CD4-positive, alpha-beta T cell treated with Interleukin-17A for 1 hour (primary cell): Measurements from ENCODE around the gene YWHAE.
"Not testable (repeated sequence)": the region's sequence is repeated elsewhere in the genome, so short reads cannot be mapped to it uniquely, and the experiment has no call there.

Experiments
- DNase-seq: peaks from one replicate; pipeline ENCODE4 v3.0.0-alpha.2; 2020

Gene YWHAE

GRCh38 chr17:1399679-1400512, at the start of gene YWHAE:
TSS of gene YWHAE (minus strand) at chr17:1400222. CDS start at chr17:1400110, 112 bp downstream.
- DNase-seq: peak; percentile 94

DNA sequence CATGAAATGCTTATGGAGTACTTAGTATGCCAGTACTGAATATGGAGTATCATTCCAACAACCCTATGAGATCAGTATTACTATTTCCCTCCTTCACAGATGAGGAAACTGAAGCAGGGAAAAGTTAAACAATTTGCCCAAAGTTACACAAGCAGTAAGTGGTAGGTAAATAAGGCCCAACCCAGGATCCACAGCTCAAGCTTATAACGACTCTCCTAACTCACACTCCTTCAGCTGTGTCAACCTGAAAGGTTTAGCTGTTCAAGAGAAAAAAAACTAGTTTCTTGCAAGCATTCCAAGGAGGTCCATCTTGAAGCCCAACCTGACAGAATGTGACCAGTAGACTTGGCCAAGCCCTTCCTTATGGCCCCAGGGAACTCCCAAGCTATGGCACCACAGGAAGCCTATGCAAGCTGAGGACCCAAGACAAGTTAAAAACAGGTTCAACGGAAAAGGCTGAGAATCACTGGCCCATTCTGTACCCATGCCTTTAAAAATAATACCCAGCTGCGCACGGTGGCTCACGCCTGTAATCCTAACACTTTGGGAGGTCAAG, 49.5 kb upstream of the YWHAE start:
- no peak for DNase-seq

DNA sequence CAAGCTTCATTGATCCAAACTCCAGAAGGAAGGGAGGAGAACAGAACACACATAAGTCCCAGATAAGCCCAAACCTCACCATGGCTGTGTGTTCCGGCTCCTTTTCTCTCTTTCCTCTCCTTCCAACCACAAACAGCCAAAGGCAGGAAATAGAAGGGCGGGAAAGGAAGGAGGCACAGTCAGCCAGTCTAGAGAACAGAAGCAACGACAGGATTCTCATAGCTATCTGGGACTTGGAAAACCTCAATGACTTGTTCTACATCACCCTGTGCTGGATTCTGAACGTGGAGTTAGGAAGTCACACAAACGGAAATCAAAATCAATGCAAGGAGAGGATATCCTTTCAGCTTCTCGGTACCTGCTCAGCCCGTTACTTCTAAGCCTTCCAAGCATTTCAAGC, 47.0 kb upstream of the YWHAE start:
- DNase-seq: no peak

DNA sequence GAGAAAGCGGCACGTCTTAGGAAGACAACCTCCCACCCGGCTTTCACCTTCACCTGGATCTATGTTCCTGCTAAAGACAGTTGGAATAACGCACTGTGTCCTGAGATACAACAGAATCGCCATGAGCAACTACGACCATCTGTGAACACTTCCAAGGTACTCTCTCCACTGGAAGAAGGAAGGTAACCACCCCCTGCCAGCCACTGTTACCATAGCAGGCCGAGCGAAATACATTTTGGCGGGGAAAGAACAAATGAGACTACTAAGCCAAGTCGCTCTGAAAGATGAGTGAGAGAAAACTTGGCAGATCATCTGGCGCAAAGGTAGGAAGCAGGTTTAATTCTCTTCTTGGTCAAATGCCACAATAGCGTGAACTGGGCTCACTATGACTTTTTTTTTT, 46.2 kb upstream of the YWHAE start:
- DNase-seq: no peak

- DNase-seq: not testable (repeated sequence)
These were observed 45.7 kb upstream of the YWHAE start for GRCh38 chr17:1445695-1446094.

DNA sequence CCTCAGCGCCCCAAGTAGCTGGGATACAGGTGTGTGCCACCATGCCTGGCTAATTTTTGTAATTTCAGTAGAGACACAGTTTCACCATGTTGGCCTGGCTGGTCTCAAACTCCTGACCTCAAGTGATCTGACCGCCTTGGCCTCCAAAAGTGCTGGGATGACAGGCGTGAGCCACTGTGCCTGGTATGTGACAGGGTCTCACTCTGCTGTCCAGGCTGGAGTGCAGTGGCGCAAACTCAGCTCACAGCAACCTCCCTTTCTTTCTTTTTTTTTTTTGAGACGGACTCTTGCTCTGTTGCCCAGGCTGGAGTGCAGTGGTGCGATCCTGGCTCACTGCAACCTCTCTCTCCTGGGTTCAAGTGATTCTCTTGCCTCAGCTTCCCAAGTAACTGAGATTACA, 42.7 kb upstream of the YWHAE start:
- DNase-seq: not testable (repeated sequence)

DNA sequence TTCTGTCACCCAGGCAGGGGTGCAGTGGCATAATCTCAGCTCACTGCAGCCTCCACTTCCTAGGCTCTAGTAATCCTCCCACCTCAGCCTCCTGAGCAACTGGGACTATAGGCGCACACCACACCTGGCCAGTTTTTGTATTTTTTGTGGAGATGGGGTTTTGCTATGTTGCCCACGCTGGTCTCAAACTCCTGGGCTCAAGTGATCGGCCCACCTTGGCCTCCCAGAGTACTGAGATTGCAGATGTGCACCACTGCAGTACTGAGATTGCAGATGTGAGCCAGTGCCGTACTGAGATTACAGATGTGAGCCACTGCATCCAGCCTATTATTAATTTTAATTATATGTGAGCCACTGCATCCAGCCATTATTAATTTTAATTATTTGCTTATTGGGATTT, 42.2 kb upstream of the YWHAE start:
- DNase-seq: no peak

GRCh38 chr17:1440921-1441320, 40.9 kb upstream of the YWHAE start:
- no peak for DNase-seq

GRCh38 chr17:1438593-1439083, 38.6 kb upstream of the YWHAE start:
- DNase-seq: no peak

DNA sequence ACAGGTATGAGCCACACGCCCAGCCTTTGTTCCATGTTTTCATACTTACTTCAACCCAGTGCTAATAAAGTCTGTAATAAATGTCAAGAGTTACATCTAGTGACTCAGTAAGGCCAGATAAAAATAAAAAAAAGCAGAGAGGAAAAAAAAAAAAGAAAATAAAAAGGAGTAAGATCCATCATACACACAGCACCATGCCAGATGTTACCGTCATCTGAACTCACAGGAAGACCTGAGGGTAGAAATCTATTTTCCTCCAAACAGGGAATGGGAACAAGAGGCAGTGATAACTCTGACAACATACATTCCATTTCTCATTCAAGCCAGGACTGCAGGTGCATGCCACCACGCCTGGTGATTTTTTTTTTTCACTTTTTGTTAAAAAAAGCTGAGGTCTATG, 35.3 kb upstream of the YWHAE start:
- DNase-seq: no peak

GRCh38 chr17:1434150-1434549, 34.1 kb upstream of the YWHAE start:
- no peak for DNase-seq

DNA sequence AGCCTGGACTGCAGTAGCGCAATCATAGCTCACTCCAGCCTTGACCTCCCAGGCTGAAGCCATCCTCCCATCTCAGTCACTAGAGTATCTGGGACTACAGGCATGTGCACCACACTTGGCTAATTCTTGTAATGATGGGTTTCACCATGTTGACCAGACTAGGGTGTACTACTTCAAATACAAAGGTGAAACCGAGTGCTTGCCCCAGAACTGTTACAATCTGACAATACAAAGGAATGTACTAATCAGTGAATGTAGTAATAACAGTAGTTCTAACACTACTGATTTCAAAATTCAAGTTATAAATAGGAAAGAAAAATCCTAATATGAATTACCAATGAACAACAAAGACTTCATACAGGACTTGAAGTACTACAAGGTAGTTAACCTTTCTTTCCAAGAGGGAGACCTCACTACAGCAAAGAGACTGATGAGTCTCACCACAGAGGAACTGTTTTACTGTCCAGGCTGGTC, 31.6 kb upstream of the YWHAE start:
- no peak for DNase-seq

GRCh38 chr17:1423456-1424135, 23.6 kb upstream of the YWHAE start:
- DNase-seq: no peak

GRCh38 chr17:1422885-1423284, 22.9 kb upstream of the YWHAE start:
- DNase-seq: no peak

DNA sequence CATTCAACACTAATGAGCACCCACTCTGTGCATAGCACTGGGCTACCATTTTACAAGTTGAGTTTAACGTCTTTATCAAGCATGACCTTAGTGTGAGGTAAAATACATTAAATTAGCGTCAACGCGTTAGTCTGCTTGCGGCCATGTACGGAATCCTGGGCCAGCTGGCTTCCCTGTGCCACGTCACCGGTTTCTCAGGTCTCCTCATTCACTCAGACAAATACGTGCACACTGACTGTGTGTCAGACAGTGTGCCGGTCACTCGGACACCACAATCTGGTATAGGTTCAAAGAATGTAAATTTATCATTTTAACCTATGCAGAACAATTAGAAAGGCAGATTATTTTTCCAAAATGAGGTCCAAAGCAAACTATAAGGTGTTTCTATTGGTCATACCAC, 21.4 kb upstream of the YWHAE start:
- DNase-seq: no peak

- no peak for DNase-seq
These were observed 21.0 kb upstream of the YWHAE start for GRCh38 chr17:1420981-1421380.

DNA sequence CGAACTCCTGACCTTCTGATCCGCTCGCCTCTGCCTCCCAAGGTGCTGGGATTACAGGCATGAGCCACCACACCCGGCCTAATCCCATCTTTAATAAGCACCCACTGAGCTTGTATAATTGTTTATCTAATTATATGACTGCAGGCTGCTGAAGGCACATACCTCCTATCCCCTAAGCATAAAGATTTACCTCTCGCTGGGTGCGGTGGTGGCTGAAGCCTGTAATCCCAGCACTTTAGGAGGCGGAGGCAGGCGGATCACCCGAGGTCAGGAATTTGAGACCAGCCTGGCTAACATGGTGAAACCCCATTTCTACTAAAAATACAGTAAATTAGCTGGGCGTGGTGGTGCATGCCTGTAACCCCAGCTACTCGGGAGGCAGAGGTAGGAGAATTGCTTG, 20.1 kb upstream of the YWHAE start:
- no peak for DNase-seq

GRCh38 chr17:1418476-1418875, 18.5 kb upstream of the YWHAE start:
- not testable (repeated sequence) for DNase-seq

GRCh38 chr17:1416414-1416813, 16.4 kb upstream of the YWHAE start:
- DNase-seq: no peak

DNA sequence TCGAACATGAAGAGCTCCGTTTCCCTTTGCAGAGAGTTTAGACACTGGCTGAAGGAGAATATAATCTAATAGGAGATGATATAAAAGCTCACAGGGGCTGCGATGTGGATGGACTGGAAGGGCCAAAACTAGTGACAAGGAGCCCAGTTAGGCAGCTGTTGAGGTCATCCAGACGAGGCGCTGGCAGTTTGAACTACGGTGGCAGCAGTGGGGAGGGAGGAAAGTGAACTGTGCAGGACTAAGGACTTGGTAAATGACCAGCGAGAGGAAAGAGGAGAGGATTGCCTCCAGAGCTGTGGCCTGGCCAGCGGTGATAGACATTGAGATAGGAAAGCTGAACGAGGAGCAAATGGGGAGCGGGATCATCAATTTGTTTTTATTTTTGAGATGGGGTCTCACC, 14.6 kb upstream of the YWHAE start:
- DNase-seq: no peak

- no peak for DNase-seq
These were observed 14.1 kb upstream of the YWHAE start for GRCh38 chr17:1414001-1414574.

DNA sequence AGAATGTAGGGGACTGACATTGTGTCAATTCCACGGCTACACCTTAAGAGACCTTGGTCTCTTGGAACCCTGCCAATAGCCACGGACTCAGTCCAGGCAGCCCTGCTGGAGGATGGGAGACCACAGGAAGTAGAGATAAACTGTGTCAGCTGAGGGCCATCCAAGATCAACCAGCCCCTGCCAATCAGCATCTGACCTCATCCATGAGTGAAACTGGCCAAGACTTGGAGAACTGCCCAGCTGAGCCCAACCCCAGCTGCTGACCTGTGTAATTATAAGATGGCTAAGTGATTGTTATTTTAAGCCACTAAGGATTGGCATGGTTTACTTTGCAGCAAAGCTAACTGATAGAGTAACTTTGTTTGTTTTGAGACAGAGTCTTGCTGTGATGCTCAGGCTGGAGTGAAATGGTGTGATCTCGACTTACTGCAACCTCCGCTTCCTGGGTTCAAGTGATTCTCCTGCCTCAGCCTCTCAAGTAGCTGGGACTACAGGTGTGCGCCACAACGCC, 13.3 kb upstream of the YWHAE start:
- DNase-seq: no peak
